ENCODE measurements around the gene KLK11.

KLK11 gene

GRCh38 chr19:51027126-51027806 is 850 bp upstream of the KLK11 start:
- no peak for DNase-seq

- no peak for DNase-seq
Observed at GRCh38 chr19:51025809-51026553, 435 bp downstream of the KLK11 start.

- DNase-seq: no peak
Observed at GRCh38 chr19:51025401-51025800, 1.0 kb downstream of the KLK11 start.

DNA sequence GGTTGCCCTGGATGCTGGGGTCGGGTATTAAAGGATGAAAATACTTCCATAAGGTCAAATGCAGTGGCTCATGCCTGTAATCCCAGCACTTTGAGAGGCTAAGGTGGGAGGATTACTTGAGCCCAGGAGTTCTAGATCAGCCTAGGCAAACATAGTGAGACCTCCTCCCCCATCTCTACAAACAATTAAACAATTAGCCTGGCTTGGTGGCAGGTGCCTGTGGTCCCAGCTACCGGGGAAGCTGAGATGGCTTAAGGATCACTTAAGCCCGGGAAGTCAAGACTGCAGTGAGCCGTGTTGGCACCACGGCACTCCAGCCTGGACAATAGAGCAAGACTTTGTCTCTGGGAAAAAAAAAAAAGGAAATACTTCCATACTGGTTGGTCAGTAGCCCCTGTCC is 1.5 kb downstream of the KLK11 start:
- DNase-seq: no peak

GRCh38 chr19:51023946-51024345 is 2.5 kb downstream of the KLK11 start:
- DNase-seq: no peak

- DNase-seq: no peak
Observed at GRCh38 chr19:51022526-51022925, 3.9 kb downstream of the KLK11 start.

DNA sequence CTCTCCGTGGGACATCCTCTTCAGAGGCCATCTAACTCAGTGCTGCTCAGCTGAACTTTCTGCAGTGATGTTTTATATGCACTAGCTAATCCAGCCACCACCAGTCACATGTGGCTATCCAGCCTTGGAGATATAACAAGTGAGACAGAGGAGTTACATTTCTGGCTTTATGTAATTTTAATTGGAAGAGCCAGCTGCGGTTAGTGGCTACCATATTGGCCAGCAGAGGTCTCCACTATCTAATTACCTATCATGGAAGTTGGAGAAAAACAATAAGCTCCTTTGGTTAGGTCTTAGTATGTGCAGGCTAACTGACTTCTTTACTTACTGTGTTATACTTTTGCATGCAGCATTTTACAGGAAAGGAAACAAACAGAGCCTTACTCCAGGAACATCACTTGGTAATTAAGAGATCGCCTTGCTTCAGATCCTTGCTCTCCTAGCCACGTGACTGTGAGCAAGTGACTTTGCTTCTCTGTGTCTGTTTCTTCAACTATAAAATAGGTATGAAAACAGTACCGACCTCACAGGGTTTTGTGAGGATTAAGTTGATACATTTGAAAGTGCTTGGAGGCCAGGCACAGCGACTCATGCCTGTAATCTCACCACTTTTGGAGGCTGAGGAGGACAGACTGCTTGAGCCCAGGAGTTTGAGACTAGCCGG is 5.3 kb downstream of the KLK11 start:
- no peak for DNase-seq

GRCh38 chr19:51019544-51019925 is 6.9 kb downstream of the KLK11 start, which contains the start of gene KLK10:
Gene KLK10 (minus strand): TSS chr19:51019709. CDS start chr19:51019130, 579 bp downstream.
- DNase-seq: no peak

DNA sequence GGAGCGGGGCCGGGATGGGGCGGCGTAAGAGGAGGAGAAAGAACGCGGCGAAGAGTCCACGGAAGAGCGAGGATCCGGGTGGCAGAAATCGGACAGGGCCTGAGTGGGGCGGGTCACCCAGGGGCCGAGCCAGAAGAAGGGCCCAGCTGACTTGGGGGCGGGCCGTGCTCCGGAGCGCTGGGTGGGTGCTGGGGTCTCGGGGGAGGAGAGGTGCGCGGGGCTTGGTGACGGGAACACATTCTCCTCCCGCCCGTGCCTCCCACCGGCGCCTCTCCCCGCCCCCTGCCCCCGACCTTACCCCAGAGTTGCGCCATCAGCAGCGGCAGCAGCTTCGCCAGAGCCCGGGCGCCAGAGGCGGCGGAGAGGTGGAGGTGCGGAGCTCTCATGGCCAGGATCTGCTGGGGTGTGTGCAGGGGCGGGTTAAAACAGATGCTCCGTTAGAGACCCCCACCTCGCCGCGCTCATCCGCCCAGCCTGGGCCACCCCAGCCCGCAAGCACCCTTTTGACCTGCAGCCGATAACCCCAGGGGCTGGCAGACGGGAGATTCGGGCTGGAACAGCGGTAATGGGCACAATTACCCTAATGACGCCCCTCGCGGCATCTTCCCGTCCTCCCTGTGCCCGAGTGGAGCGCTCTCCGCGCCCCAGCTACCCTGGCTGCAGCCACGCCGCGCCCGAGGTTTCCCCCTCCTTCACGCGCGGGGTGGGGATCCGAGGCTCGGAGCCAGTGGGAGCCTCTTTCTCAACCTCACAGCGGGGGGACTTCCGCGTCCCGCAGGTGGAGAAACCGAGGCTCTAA is 7.5 kb downstream of the KLK11 start:
- DNase-seq: no peak

DNA sequence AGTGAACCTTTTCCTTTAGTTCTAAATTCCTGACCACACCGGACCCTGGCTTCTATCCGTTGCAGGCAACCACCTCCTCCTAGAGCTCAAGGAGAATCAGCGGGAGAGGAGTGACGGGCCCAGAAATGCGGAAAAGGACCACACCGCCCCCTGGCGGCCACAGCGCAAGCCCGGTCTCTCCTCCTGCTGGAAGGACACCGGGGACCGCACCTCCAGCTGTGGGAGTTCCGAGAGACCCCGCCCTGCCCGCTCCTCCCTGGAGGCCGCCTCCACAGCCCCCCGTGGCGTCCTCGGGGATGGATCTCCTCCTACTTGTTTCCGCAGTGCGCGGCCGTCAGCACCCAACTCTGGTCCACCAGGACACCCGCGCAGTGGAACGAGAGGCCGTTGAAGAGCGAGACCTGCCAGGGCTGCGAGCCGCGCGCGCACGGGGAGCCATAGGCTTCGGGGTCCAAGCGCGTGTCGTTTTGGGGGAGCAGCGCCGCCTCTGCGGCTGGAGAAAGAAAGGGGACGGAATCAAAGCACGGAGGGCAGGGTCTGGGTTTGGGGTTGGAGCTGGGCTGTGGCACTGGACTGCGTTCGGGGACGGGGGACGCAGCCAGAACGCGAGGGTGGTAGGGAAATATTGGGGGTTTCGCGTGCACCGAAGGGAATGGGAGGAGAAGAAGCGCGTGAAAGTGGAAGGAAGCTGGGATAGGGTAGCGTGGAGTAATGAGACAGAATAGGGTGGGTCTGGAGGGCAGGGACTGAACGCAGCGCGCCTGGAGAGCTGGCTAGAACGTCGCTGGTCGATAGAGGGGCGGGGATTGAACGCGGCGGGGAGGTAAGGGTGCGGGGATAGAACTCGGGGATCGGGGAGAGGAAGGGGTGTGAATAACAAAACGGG is 9.4 kb downstream of the KLK11 start:
- peak; percentile 34 for DNase-seq

- DNase-seq: no peak
Observed at GRCh38 chr19:51015691-51016267, 10.6 kb downstream of the KLK11 start.

DNA sequence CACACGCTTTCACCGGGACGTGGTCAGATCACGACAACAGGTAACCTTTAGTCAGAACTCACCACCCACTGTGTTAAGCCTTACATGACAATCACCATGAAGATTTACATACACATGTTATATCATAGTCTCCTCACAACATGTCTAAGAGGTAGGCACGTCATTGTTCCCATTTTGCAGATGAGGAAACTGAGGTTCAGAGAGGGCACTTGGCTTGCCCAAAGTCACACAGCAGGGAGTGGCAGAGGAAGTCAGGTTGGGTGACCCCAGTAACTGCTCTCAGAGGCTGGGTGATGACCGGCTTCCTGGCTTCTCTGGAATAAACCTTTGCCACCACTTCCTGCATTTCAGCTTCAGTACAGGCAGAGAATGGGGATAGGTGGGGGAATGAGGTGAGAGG is 12.2 kb downstream of the KLK11 start:
- DNase-seq: no peak

DNA sequence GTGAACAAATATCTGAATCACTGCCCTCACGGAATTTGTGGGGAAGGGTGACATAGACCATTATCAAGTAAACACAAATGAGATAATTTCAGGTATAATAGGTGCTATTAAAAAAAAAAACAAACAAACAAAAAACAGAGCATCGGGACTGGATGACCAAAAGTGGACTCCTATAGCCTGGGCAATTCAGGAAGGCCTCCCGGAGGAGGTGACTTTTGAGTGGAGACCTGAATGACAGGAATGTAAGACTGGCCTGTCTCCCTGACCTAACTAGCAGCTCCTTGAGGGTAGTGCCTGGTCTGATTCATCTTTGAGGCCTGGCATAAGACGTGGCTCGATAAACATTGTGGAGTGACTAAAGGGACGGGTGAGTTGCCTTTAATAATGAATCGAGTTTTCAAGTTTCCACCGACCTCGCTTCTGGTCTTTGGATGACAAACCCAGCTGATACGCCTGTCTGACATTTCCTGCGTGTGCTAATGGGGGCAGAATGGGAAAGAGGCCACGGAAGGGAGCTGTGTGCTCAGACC is 13.7 kb downstream of the KLK11 start:
- DNase-seq: no peak

DNA sequence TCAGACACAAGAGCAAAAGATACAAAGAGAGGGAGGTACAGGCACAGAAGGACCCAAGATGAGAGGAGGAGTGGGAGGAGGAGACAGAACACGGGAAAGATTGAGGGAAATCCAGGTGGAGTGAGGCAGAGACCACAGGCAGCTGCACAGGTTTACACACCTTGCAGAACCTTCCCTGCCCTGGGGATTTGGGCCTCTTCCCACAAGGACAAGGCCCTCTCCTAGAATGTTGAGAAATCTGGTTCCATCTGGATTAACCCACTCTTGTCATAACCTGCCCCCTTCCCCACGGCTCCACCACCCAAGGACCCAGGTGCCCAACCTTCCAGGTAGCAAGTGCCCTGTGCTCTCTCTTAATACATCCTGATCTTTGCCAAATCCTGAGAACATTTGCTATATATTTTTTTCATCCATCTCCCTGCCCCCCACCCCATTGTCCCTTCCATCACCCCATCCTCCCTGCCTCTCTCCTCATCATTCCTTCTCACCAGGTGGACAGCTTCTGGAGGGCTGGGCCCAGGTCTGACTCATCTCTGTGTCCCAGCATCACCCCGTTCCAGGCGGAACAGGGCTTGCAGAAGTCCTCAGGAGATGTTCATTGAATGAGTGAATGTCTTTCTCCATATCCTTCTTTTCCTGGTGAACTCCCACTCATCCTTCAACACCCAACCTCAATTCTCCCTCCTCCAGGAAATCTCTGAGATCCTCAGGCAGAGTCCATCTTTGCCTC is 16.2 kb downstream of the KLK11 start:
- no peak for DNase-seq

- DNase-seq: no peak
Observed at GRCh38 chr19:51009061-51009891, 17.1 kb downstream of the KLK11 start.

GRCh38 chr19:51007488-51007887 is 18.9 kb downstream of the KLK11 start:
- DNase-seq: no peak

DNA sequence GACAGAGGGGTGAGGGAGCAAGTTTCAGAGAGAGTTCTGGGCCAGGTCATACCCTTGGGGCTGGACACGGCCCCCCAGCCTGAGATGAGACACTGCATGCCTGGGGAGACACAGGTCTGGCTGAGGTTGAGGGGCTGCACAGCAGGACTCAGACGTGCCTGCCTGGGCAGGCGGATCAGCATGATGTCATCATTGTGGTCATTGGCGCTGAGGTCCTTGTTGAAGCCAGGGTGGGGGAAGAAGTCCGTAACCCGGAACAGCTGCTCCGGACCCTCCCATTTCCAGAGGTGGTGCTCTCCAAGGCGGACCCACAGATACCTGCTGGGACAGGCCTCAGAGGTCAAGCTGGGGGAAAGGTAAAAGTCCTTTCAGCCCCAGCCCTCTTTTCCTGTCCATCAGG is 20.0 kb downstream of the KLK11 start:
- DNase-seq: no peak

DNA sequence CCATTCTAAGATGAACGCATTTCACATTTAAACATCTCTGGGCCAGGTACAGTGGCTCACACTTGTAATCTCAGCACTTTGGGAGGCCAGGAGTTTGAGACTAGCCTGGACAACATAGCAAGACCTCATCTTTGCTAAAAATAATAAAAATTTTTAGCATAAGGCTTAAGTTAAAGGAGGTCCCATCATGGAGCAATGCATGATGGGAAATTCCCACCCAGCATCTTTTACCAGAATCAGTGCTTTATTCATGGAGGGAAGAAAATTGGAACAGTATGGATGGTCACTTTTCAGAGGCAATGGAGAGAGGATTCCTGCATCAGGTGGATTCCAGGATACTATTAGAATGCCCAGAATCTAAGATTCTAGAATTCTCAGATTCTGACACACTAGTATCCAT is 21.2 kb downstream of the KLK11 start:
- DNase-seq: no peak

- DNase-seq: no peak
Observed at GRCh38 chr19:51003316-51003715, 23.1 kb downstream of the KLK11 start.
